CD4-positive, alpha-beta T cell (primary cell): Measurements from ENCODE around the gene PUDP. TPM values are rescaled to one million over a fixed set of nuclear protein-coding genes. Genes with fewer than 3 reads are reported as not detected.

Experiments
- ATAC-seq: fragments of 200-7000 bp; cut with Tn5 transposase; one replicate; pipeline ENCODE4 v1.10.0; 2022; ENCODE audit warnings: mild to moderate bottlenecking; ENCODE audit not compliant: poor library complexity
- CTCF ChIA-PET: fragments of 350-600 bp; sonication (Branson Sonifier 250); formaldehyde crosslinking; loops from one replicate; lab custom pipeline; 2021; ENCODE audit warnings: antibody characterized with exemption, inconsistent platforms; lab: Charles Lee
- POLR2A ChIA-PET: fragments of 350-600 bp; sonication (Branson Sonifier 250); formaldehyde crosslinking; loops from one replicate; lab custom pipeline; 2021; ENCODE audit warnings: antibody characterized with exemption, inconsistent platforms; lab: Charles Lee
- DNase-seq, 14 experiments: peaks; one replicate each; pipeline ENCODE4 v3.0.0-alpha.2; 2013 to 2020; ENCODE audit warnings: mixed read lengths in 2 of 14
- H3K27ac ChIP-seq, 2 donors: one replicate each; pipeline versions ENCODE4 v1.5.1 to v1.7.0; 2013; ENCODE audit warnings: low read length in 2 of 2, low read depth in 1 of 2, mild to moderate bottlenecking in 1 of 2
- H3K27me3 ChIP-seq, 2 experiments: 1 replicate in 1 of 2; 2 replicates in 1 of 2; pipeline versions ENCODE4 v1.6.1 to v1.7.0; 2013; ENCODE audit warnings: low read length in 2 of 2, control low read depth in 1 of 2, mild to moderate bottlenecking in 1 of 2, moderate library complexity in 1 of 2; ENCODE audit not compliant: insufficient read depth in 2 of 2, control insufficient read depth in 1 of 2
- H3K36me3 ChIP-seq: one replicate; pipeline ENCODE4 v1.6.1; 2013; ENCODE audit warnings: low read length, control low read depth; ENCODE audit not compliant: insufficient read depth
- H3K4me1 ChIP-seq: one replicate; pipeline ENCODE4 v1.6.1; 2013; ENCODE audit warnings: low read length, control low read depth; ENCODE audit not compliant: insufficient read depth
- H3K4me3 ChIP-seq: one replicate; pipeline ENCODE4 v1.5.1; 2013; ENCODE audit warnings: mild to moderate bottlenecking, low read length, moderate library complexity
- H3K9me3 ChIP-seq, 2 experiments: 1 replicate in 1 of 2; 2 replicates in 1 of 2; pipeline versions ENCODE4 v1.6.1 to v1.7.0; 2013; ENCODE audit warnings: low read length in 2 of 2, mild to moderate bottlenecking in 2 of 2, control low read depth in 1 of 2, moderate library complexity in 1 of 2; ENCODE audit not compliant: control insufficient read depth in 1 of 2, insufficient read depth in 1 of 2
- H3K27ac Mint-ChIP-seq: one replicate; pipeline ENCODE4 v1.8.0; 2020; ENCODE audit warnings: mixed read lengths
- H3K27me3 Mint-ChIP-seq: one replicate; pipeline ENCODE4 v1.8.0; 2021; ENCODE audit warnings: mixed read lengths
- H3K36me3 Mint-ChIP-seq: one replicate; pipeline ENCODE4 v1.8.0; 2021; ENCODE audit warnings: low read depth, mixed read lengths
- H3K4me1 Mint-ChIP-seq: one replicate; pipeline ENCODE4 v1.8.0; 2021; ENCODE audit warnings: low read depth, mixed read lengths
- H3K4me3 Mint-ChIP-seq: one replicate; pipeline ENCODE4 v1.8.0; 2020; ENCODE audit warnings: mild to moderate bottlenecking, mixed read lengths
- H3K9me3 Mint-ChIP-seq: one replicate; pipeline ENCODE4 v1.8.0; 2020; ENCODE audit warnings: mixed read lengths
- CTCF ChIP-seq: fragments of 200-600 bp; IDR thresholded peaks from one replicate; pipeline ENCODE4 v1.8.0; 2022; ENCODE audit warnings: antibody characterized with exemption, mild to moderate bottlenecking
- intact Hi-C, 2 experiments: fragments of 100-400 bp; cut with DNase I in 1 of 2; cut with micrococcal nuclease in 1 of 2; formaldehyde crosslinking; loops; one replicate each; pipeline versions ENCODE4 v1.15.1 to v1.9.0; 2023 to 2025; cut with DNase I, micrococcal nuclease
- total RNA-seq, 174 experiments: library from RNA in 2 of 174; stranded (reverse) in 2 of 174; gene quantifications; one replicate each; pipeline ENCODE4 v1.2.3 and lab custom pipeline; 2021 to 2026

PUDP gene
- total RNA-seq, 2 experiments from 2014 or later = 3.2 to 3.5 TPM

GRCh38 chrX:7156879-7157278, 8.9 kb upstream of the PUDP start:
- no peaks in the 10 kb centered on the region for H3K36me3 Mint-ChIP-seq
- ATAC-seq (no peak), DNase-seq (no peak)
- H3K4me1 Mint-ChIP-seq = no peaks in the 10 kb centered on the region
- no peak for TF ChIP-seq CTCF
- Histone ChIP-seq H3K4me1 (no peaks in the 10 kb centered on the region), H3K27ac (no peak overlapping the region), H3K27me3 (no peaks in the 10 kb centered on the region), H3K36me3 (no peaks in the 10 kb centered on the region), H3K4me3 (no peak overlapping the region), H3K9me3 (no peaks in the 10 kb centered on the region)
- H3K27ac Mint-ChIP-seq = no peak overlapping the region
- intact Hi-C loops = no loop called here
- CTCF ChIA-PET = no interaction called here
- H3K9me3 Mint-ChIP-seq = no peaks in the 10 kb centered on the region
- POLR2A ChIA-PET = no interaction called here
- no peak overlapping the region for H3K4me3 Mint-ChIP-seq
- H3K27me3 Mint-ChIP-seq = no peaks in the 10 kb centered on the region

DNA sequence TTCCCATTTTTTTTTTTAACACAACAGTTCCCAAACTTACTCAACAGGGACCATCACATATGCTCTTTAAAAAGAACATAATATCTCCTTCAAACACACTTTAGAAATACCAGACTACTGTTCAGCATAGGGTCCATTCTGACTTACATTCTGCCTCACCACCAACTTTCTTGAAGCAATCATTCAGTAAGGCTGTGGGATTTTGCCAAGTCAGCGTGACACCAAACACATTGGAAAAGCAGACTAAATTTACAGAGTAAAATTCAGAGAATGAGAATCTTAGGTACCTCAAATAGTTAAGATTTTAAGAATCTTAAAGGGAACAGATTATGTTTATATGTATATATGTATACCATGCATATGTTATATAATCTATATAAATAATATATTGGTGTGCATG, 7.2 kb upstream of the PUDP start:
- H3K27ac ChIP-seq = no peak overlapping the region
- TF ChIP-seq CTCF = no peak
- ATAC-seq (no peak), DNase-seq (no peak)
- H3K4me3 ChIP-seq = no peak overlapping the region
- no peaks in the 10 kb centered on the region for H3K4me1 Mint-ChIP-seq
- H3K36me3 Mint-ChIP-seq = no peaks in the 10 kb centered on the region
- intact Hi-C loops = no loop called here
- ChIA-PET POLR2A (no interaction called here), CTCF (no interaction called here)
- H3K27me3 ChIP-seq = no peaks in the 10 kb centered on the region
- H3K4me1 ChIP-seq = no peaks in the 10 kb centered on the region
- no peaks in the 10 kb centered on the region for H3K9me3 Mint-ChIP-seq
- no peaks in the 10 kb centered on the region for H3K36me3 ChIP-seq
- H3K4me3 Mint-ChIP-seq = no peak overlapping the region
- no peaks in the 10 kb centered on the region for H3K9me3 ChIP-seq
- H3K27me3 Mint-ChIP-seq = no peaks in the 10 kb centered on the region
- no peak overlapping the region for H3K27ac Mint-ChIP-seq

DNA sequence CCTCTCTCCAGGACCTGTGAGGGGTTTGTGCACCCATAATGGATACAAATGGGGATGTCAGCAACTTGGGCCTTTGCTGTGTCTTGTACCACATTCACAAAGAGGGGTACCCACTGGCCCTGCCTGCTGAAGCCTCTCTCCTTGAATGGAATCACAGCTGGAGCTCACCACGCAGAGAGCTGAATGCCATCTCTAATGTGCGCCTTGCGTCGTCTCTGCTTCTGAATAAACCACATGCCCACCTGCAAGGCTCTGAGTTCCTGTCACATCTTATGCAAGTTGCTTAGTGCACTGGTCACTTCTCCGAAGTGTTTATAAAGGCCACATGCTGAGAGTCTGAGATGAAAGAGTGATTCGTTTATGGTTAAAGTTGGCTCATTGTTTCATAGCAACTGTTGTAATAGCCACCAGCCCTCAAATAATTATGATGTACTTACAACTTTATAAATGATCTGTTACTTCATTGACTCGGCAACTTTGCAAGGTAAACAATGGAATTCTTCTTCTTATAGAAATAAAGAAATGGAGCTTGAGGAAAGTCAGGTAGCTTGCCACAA, 6.2 kb upstream of the PUDP start:
- Histone ChIP-seq H3K27ac (no peak overlapping the region), H3K9me3 (no peaks in the 10 kb centered on the region), H3K27me3 (no peaks in the 10 kb centered on the region), H3K4me1 (no peaks in the 10 kb centered on the region), H3K4me3 (no peak overlapping the region), H3K36me3 (no peaks in the 10 kb centered on the region)
- no peak for ATAC-seq
- no peak for TF ChIP-seq CTCF
- Mint-ChIP-seq H3K27me3 (no peaks in the 10 kb centered on the region), H3K9me3 (no peaks in the 10 kb centered on the region), H3K4me1 (no peaks in the 10 kb centered on the region), H3K27ac (no peak overlapping the region), H3K4me3 (no peak overlapping the region), H3K36me3 (no peaks in the 10 kb centered on the region)
- CTCF ChIA-PET = no interaction called here
- no peak for DNase-seq
- intact Hi-C loops = no loop called here
- POLR2A ChIA-PET = no interaction called here
